B cell (primary cell): ENCODE results near the gene STX1A. TPM values are rescaled to one million over a fixed set of nuclear protein-coding genes. Genes with fewer than 3 reads are reported as not detected.

Experiments
- ATAC-seq: fragments of 200-7000 bp; cut with Tn5 transposase; one replicate; pipeline ENCODE4 v1.10.0; 2021; ENCODE audit warnings: low read depth, mild to moderate bottlenecking, moderate number of reproducible peaks, moderate library complexity
- CTCF ChIA-PET: fragments of 350-600 bp; sonication (Branson Sonifier 250); formaldehyde crosslinking; loops from one replicate; lab custom pipeline; 2021; ENCODE audit warnings: antibody characterized with exemption, inconsistent platforms; lab: Charles Lee
- POLR2A ChIA-PET: fragments of 350-600 bp; sonication (Branson Sonifier 250); formaldehyde crosslinking; loops from one replicate; lab custom pipeline; 2021; ENCODE audit warnings: antibody characterized with exemption; lab: Charles Lee
- DNase-seq: peaks from one replicate; pipeline ENCODE4 v3.0.0; 2013
- H2AFZ ChIP-seq: 2 replicates; pipeline ENCODE4 v1.6.1; 2012; ENCODE audit warnings: mild to moderate bottlenecking, low read depth, low read length; ENCODE audit not compliant: insufficient read depth, poor library complexity, severe bottlenecking
- H3K27ac ChIP-seq, 2 donors: 1 replicate in 1 of 2; 2 replicates in 1 of 2; pipeline ENCODE4 v1.5.1; 2012 to 2013; ENCODE audit warnings: low read length in 2 of 2, mild to moderate bottlenecking in 2 of 2, moderate library complexity in 1 of 2
- H3K27me3 ChIP-seq, 4 experiments: fragments of 200-600 bp in 1 of 4; sonication (generic) in 1 of 4; replicated peaks in 1 of 4; 1 replicate in 2 of 4; 2 replicates in 2 of 4; pipeline versions ENCODE4 v1.6.1 to v1.7.0; 2013 to 2016; ENCODE audit warnings: low read length in 3 of 4, mild to moderate bottlenecking in 2 of 4, mixed read lengths in 1 of 4, moderate library complexity in 1 of 4; ENCODE audit not compliant: insufficient read depth in 4 of 4, control insufficient read depth in 3 of 4; ENCODE audit errors: control extremely low read depth in 1 of 4
- H3K36me3 ChIP-seq, 2 experiments: replicated peaks in 1 of 2; 1 replicate in 1 of 2; 2 replicates in 1 of 2; pipeline versions ENCODE4 v1.6.1 to v1.7.1; 2013; ENCODE audit warnings: low read length in 1 of 2; ENCODE audit not compliant: insufficient read depth in 2 of 2, control insufficient read depth in 1 of 2; ENCODE audit errors: control extremely low read depth in 1 of 2, extremely low read depth in 1 of 2
- H3K4me1 ChIP-seq, 2 donors: fragments of 200-600 bp in 1 of 2; sonication (generic) in 1 of 2; 1 replicate in 1 of 2; 2 replicates in 1 of 2; pipeline versions ENCODE4 v1.5.1 to v1.6.1; 2013 to 2017; ENCODE audit warnings: low read length in 2 of 2; ENCODE audit not compliant: control insufficient read depth in 2 of 2, insufficient read depth in 2 of 2
- H3K4me2 ChIP-seq: replicated peaks from 2 replicates; pipeline ENCODE3; 2012; ENCODE audit warnings: mild to moderate bottlenecking, low read depth, low read length; ENCODE audit not compliant: poor library complexity, severe bottlenecking
- H3K4me3 ChIP-seq, 5 experiments: fragments of 200-600 bp in 1 of 5; sonication (generic) in 1 of 5; 1 replicate in 3 of 5; 2 replicates in 2 of 5; pipeline versions ENCODE4 v1.5.1 to v1.7.0; 2011 to 2016; ENCODE audit warnings: low read length in 4 of 5, mild to moderate bottlenecking in 4 of 5, low read depth in 2 of 5, control low read depth in 1 of 5, moderate library complexity in 1 of 5; ENCODE audit not compliant: insufficient read depth in 1 of 5; ENCODE audit errors: control extremely low read depth in 1 of 5, extremely low read depth in 1 of 5
- H3K79me2 ChIP-seq: fragments of 200-600 bp; sonication (generic); one replicate; pipeline ENCODE4 v1.6.0; 2016; ENCODE audit warnings: low read length; ENCODE audit not compliant: control insufficient read depth, insufficient read depth
- H3K9ac ChIP-seq: fragments of 200-600 bp; sonication (generic); 2 replicates; pipeline ENCODE4 v1.6.1; 2017; ENCODE audit warnings: mild to moderate bottlenecking, low read length, moderate library complexity
- H3K9me3 ChIP-seq, 3 donors: one replicate each; pipeline versions ENCODE4 v1.6.1 to v1.7.1; 2013; ENCODE audit warnings: low read length in 2 of 3; ENCODE audit not compliant: control insufficient read depth in 2 of 3, insufficient read depth in 1 of 3; ENCODE audit errors: control extremely low read depth in 1 of 3
- H4K20me1 ChIP-seq: 2 replicates; pipeline ENCODE4 v1.6.0; 2012; ENCODE audit warnings: mild to moderate bottlenecking, low read length; ENCODE audit not compliant: insufficient read depth, control insufficient read depth, poor library complexity, severe bottlenecking
- H3K27ac Mint-ChIP-seq: one replicate; pipeline ENCODE4 v1.8.0; 2021; ENCODE audit warnings: mixed read lengths
- H3K27me3 Mint-ChIP-seq: one replicate; pipeline ENCODE4 v1.8.0; 2021; ENCODE audit warnings: mixed read lengths
- H3K4me1 Mint-ChIP-seq: one replicate; pipeline ENCODE4 v1.8.0; 2021; ENCODE audit warnings: mixed read lengths
- H3K4me3 Mint-ChIP-seq: one replicate; pipeline ENCODE4 v1.8.0; 2021; ENCODE audit warnings: mixed read lengths
- H3K9me3 Mint-ChIP-seq: one replicate; pipeline ENCODE4 v1.8.0; 2022; ENCODE audit warnings: mixed read lengths; ENCODE audit not compliant: insufficient read depth
- CTCF ChIP-seq: fragments of 200-600 bp; IDR thresholded peaks from one replicate; pipeline ENCODE4 v1.8.0; 2022; ENCODE audit warnings: antibody characterized with exemption, mild to moderate bottlenecking
- EZH2 ChIP-seq: IDR thresholded peaks from 2 replicates; pipeline ENCODE4 v1.6.1; 2012; ENCODE audit warnings: borderline replicate concordance, low read depth, mild to moderate bottlenecking, moderate library complexity, low read length; ENCODE audit not compliant: insufficient read depth, poor library complexity, severe bottlenecking
- WGBS: methylation state at CpG from one replicate; pipeline ENCODE4 v1.1.5; 2013; ENCODE audit warnings: missing lambda C conversion rate; ENCODE audit not compliant: insufficient coverage; 5-methylcytosine and 5-hydroxymethylcytosine counted together
- intact Hi-C: fragments of 100-400 bp; cut with micrococcal nuclease; formaldehyde crosslinking; loops from one replicate; pipeline ENCODE4 v1.10.0; 2022
- polyA plus RNA-seq: library from polyadenylated mRNA; depleted of rRNA; stranded (reverse); fragments of >200 nt; gene quantifications from 2 replicates; pipeline ENCODE4 v1.2.3, GENCODE V29; 2012
- total RNA-seq, 2 donors: library from RNA; stranded (reverse); fragments of 120-200 nt in 1 of 2; gene quantifications; 1 replicate in 1 of 2; 2 replicates in 1 of 2; pipeline versions ENCODE4 v1.2.3 to v1.2.4, GENCODE V29; 2013 to 2022

The STX1A gene
- total and polyA plus RNA-seq, 2 donors (not counting 1 experiment from before 2014, with no cell fraction given): 3.1 to 9.6 TPM

- no peak overlapping the region for H3K9ac ChIP-seq
- H2AFZ ChIP-seq: no peak overlapping the region
- intact Hi-C loops: no loop called here
- no peak overlapping the region for H3K27ac ChIP-seq
- ATAC-seq: no peak
- peaks cover 18 to 22% of the 10 kb centered on the region in 2 donors for H3K4me1 ChIP-seq
- H3K9me3 Mint-ChIP-seq: no peaks in the 10 kb centered on the region
- WGBS: 85% methylated on average over 8 of the region's 10 CpGs
- H3K4me2 ChIP-seq: no peak overlapping the region
- H3K36me3 ChIP-seq: no peaks in the 10 kb centered on the region
- ChIA-PET POLR2A (interaction anchor here (0.6 to 1.4 kb wide), 2 partner anchors 9 to 124 kb away, joined by 4 to 6 read pairs; no protein-coding TSS in a partner anchor), CTCF (interaction anchor here (0.7 to 1.8 kb wide), 4 partner anchors 20 to 120 kb away, joined by 3 to 8 read pairs (median 4); no protein-coding TSS in a partner anchor)
- H3K9me3 ChIP-seq: peaks cover 0 to 5% (median 0%) of the 10 kb centered on the region in 3 donors
- H3K4me3 Mint-ChIP-seq: no peak overlapping the region
- H4K20me1 ChIP-seq: no peaks in the 10 kb centered on the region
- no peaks in the 10 kb centered on the region for H3K79me2 ChIP-seq
- H3K27me3 ChIP-seq: peaks cover 0 to 10% (median 0%) of the 10 kb centered on the region in 4 experiments
- peaks cover 25% of the 10 kb centered on the region for H3K4me1 Mint-ChIP-seq
- peaks cover 7% of the 10 kb centered on the region for H3K27me3 Mint-ChIP-seq
- no peak for TF ChIP-seq CTCF
- no peak for TF ChIP-seq EZH2
- DNase-seq: no peak
- H3K27ac Mint-ChIP-seq: no peak overlapping the region
- H3K4me3 ChIP-seq: no peak overlapping the region
Measured at GRCh38 chr7:73705551-73705920, 13.9 kb downstream of the STX1A start.
